Muscle of leg (tissue), 11 donors: ENCODE measurements around the gene TMPRSS2. TPM values are rescaled to one million over a fixed set of nuclear protein-coding genes. Genes with fewer than 3 reads are reported as not detected.

Experiments
- DNase-seq: peaks from one replicate; pipeline ENCODE4 v3.0.0; 2013
- H3K27ac ChIP-seq: one replicate; pipeline ENCODE4 v1.5.1; 2013; ENCODE audit warnings: mild to moderate bottlenecking, low read length, control low read depth
- H3K27me3 ChIP-seq: one replicate; pipeline ENCODE4 v1.6.1; 2013; ENCODE audit warnings: low read length; ENCODE audit not compliant: control insufficient read depth, insufficient read depth
- H3K36me3 ChIP-seq: one replicate; pipeline ENCODE4 v1.6.1; 2013; ENCODE audit warnings: low read length; ENCODE audit not compliant: control insufficient read depth, insufficient read depth
- H3K4me1 ChIP-seq: one replicate; pipeline ENCODE4 v1.6.1; 2013; ENCODE audit warnings: low read length; ENCODE audit not compliant: control insufficient read depth, insufficient read depth
- H3K4me3 ChIP-seq: one replicate; pipeline ENCODE4 v1.5.1; 2013; ENCODE audit warnings: low read length, control low read depth
- H3K9me3 ChIP-seq: replicated peaks from 2 replicates; pipeline ENCODE4 v1.6.1; 2013; ENCODE audit warnings: low read depth, low read length; ENCODE audit not compliant: control insufficient read depth
- WGBS: methylation state at CpG from one replicate; pipeline ENCODE4 v1.1.5; 2013; ENCODE audit warnings: missing lambda C conversion rate; ENCODE audit not compliant: insufficient coverage; 5-methylcytosine and 5-hydroxymethylcytosine counted together
- polyA plus RNA-seq, 8 donors: library from polyadenylated mRNA; unstranded; fragments of 120-200 nt; gene quantifications; one replicate each; pipeline versions ENCODE4 v1.2.1 to v1.2.3, GENCODE V29; 2013; ENCODE audit warnings: inconsistent platforms in 1 of 8, low replicate concordance in 1 of 8; ENCODE audit not compliant: insufficient read length in 8 of 8, insufficient read depth in 1 of 8
- total RNA-seq: library from RNA; stranded (reverse); fragments of 120-200 nt; gene quantifications from one replicate; pipeline ENCODE4 v1.2.4, GENCODE V29; 2013

Gene TMPRSS2
- total and polyA plus RNA-seq, 9 donors, result 0.07 to 8.7 (median 0.56) TPM; not detected in 4

DNA sequence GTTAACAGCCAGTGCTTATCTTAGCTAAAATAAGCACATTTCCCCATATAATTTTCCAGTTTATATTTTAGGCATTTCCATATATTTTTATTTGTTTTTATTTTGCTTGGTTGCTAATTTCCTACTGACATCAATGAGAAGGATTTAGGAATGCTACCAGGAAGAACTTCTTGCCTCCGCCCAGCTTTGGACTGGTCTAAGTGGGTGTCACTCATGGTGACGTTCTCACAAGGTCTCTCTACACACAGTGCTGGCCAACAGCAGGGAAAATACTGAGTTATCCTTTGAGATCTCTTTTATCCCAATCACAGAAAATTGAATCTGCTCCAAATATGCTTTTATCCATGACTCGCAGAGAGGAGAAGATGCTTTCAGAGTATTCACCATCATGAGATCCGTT lies 68.7 kb downstream of the TMPRSS2 start:
- Histone ChIP-seq H3K9me3 (no peaks in the 10 kb centered on the region), H3K27ac (no peak overlapping the region), H3K4me3 (no peak overlapping the region), H3K4me1 (no peaks in the 10 kb centered on the region), H3K27me3 (no peaks in the 10 kb centered on the region), H3K36me3 (peaks cover 78% of the 10 kb centered on the region)
- no peak for DNase-seq
- WGBS, result no CpG with 5 or more reads among the region's 4 CpGs

DNA sequence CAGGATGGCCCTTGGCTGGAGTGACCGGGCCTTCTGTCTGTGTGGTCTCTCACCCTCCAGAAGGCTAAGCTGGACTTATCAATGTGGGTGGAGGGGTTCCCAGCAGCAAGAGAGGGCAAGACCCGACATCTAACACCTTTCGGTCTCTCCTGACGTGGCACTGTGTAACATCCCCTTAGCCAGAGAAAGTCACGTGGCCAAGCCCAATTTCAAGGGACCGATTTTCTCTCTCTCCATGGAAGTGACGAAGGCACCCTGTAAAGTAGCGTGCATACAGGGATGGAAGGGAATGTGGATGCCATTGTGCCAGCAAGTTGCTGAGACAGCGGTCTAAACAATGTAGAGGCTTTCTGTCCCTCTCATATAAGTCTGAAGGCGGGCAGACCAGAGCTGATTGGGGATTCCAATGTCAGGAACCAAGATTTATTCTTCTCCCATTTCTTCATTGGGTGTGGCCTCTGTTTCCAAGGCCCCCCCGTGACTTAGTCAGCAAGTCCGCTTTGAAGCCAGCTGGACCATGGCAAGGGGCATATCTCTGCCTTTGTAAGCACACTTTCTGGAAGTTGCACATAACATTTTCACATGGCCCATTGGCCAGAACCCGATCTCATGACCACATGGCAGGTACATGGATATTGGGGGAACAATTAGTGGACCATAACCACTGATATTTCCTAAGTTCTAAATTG lies 69.4 kb downstream of the TMPRSS2 start:
- WGBS, result 92% methylated on average over 8 of the region's 13 CpGs
- no peaks in the 10 kb centered on the region for H3K4me1 ChIP-seq
- no peak overlapping the region for H3K27ac ChIP-seq
- H3K4me3 ChIP-seq, result no peak overlapping the region
- H3K27me3 ChIP-seq, result no peaks in the 10 kb centered on the region
- no peak for DNase-seq
- H3K36me3 ChIP-seq, result peaks cover 79% of the 10 kb centered on the region
- no peaks in the 10 kb centered on the region for H3K9me3 ChIP-seq

DNA sequence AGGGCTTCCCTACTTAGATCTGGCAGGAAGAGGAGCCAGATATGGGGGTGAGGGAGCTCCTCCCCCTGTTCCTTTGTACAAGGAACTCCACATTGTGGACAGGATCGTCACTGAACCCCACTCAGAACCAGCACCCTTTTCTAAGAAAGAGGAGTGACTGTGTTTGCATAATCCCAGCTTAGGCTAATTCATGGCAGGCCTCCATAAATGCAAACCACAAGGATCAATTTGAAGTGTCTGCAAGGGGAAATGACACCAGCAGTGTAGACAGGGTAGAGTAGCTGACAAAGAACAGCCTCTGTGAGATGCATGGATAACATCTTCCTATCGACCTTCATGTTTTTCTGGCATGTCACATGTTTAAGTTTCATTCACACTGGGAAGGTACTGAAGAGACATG lies 70.2 kb downstream of the TMPRSS2 start:
- Histone ChIP-seq H3K9me3 (no peaks in the 10 kb centered on the region), H3K27me3 (no peaks in the 10 kb centered on the region), H3K4me1 (no peaks in the 10 kb centered on the region), H3K4me3 (no peak overlapping the region), H3K27ac (no peak overlapping the region), H3K36me3 (peaks cover 80% of the 10 kb centered on the region)
- no peak for DNase-seq
- WGBS, result no CpG with 5 or more reads among the region's 2 CpGs

DNA sequence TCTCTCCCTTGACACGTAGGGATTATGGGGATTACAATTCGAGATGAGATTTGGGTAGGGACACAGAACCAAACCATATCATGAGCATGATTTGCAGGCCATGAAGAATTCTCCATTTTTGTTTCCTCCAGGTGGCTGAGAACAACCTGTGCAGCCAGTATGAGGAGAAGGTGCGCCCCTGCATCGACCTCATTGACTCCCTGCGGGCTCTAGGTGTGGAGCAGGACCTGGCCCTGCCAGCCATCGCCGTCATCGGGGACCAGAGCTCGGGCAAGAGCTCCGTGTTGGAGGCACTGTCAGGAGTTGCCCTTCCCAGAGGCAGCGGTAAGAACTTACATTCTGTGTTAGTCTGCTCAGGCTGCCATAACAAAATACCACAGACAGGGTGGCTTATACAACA lies 72.3 kb downstream of the TMPRSS2 start:
- no peaks in the 10 kb centered on the region for H3K4me1 ChIP-seq
- H3K36me3 ChIP-seq, result peaks cover 76% of the 10 kb centered on the region
- DNase-seq, result no peak
- H3K9me3 ChIP-seq, result no peaks in the 10 kb centered on the region
- no peak overlapping the region for H3K27ac ChIP-seq
- WGBS, result 98% methylated on average over 9 of the region's 11 CpGs
- no peaks in the 10 kb centered on the region for H3K27me3 ChIP-seq
- no peak overlapping the region for H3K4me3 ChIP-seq

DNA sequence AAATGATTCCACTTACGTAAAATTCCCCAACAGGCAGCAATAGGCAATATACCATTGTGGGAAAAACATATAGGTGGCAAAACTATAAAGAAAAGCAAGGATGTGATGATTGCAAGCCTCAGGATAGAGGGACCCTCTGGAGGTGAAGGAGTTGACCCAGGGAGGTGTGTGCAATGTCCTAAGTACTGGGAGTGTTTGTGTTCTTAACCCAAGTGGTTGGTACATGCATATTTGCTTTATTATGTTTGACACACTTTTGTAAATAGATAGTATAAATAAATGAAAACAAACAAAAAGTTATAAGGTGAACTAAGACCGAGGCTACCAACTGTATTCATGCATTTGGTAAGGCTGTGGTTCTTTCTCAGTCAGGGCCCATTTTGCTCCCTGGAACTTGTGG lies 74.4 kb downstream of the TMPRSS2 start:
- no peak overlapping the region for H3K4me3 ChIP-seq
- DNase-seq, result no peak
- WGBS, result no CpG with 5 or more reads among the region's 2 CpGs
- peaks cover 73% of the 10 kb centered on the region for H3K36me3 ChIP-seq
- no peaks in the 10 kb centered on the region for H3K9me3 ChIP-seq
- peaks cover 7% of the 10 kb centered on the region for H3K4me1 ChIP-seq
- peaks cover 3% of the 10 kb centered on the region for H3K27me3 ChIP-seq
- H3K27ac ChIP-seq, result no peak overlapping the region

DNA sequence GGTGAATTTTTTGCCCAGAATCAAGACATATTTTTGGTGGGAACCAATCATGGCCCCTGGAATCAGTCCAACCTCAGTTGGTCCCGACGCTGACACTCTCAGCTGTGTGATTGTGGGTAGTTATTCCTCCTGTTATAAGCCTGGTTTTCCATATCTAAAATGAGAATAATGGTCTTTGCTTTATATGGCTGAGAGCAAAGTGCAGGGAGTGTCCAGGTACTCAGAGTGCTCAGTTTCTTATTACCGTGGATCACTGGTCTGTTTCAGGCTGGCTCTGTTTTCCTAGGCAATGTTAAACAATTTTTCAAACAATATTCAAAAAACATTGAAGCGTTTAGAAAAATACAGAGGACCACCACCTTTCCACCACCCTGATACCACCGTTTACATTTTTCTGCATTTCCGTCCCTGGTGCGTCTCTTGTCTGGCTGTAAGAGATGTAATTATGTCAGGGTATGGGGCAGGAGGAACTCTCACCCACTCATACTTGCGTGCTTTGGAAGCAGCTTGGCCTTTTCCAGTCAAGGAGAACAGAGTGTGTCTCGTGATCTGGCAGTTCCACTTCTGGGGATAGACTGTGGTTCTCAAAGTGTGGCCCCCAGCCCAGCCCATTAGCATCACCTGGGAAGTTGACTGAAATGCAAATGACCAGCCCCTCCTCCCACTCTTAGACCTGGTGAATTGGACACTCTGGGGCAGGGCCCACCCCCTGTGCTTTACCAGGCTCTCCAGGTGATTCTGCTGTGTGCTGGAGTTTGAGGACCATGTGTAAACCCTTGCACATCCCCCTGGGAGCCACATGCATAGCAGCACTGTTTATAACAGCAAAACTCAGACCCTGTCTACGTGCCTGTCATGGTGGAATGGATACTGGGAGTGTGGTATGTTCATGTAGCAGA lies 75.1 kb downstream of the TMPRSS2 start:
- Histone ChIP-seq H3K36me3 (peaks cover 73% of the 10 kb centered on the region), H3K27me3 (peaks cover 3% of the 10 kb centered on the region), H3K27ac (no peak overlapping the region), H3K9me3 (no peaks in the 10 kb centered on the region), H3K4me1 (peaks cover 13% of the 10 kb centered on the region), H3K4me3 (no peak overlapping the region)
- DNase-seq, result no peak
- 100% methylated on average over 1 of the region's 10 CpGs for WGBS

DNA sequence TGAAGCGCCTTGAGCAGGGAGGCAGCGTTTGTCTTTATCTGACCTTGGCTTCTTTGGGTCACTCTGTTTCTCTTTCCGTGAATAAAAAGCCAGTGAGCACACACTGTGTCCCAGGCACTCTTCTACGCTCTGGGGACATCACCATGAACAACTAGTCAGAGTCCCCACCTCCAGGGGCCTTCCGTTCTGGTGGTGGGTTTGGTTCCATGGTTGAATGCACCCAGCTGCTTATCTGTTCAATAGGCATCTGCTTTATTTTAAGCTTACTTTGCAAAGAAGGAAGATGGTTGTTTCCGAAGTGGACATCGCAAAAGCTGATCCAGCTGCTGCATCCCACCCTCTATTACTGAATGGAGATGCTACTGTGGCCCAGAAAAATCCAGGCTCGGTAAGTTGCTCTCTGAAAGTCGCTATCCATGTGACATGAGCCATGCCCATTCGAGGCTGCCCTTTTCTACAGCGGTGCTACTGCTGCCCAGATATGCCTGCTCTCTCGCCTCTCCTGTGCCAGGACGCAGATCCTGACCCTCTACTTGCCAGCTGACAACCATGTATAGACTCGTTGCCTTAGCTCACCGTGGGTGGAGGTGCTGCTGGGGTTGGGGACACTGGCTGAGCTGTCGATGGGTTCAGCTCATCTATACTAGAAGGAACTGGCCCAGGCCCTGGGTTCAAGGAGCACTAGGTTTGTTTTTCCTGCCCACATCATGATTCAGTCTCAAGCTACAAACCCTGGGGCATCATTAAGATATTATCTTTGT lies 76.0 kb downstream of the TMPRSS2 start:
- Histone ChIP-seq H3K27ac (no peak overlapping the region), H3K27me3 (peaks cover 7% of the 10 kb centered on the region), H3K9me3 (no peaks in the 10 kb centered on the region), H3K4me3 (no peak overlapping the region), H3K4me1 (peaks cover 21% of the 10 kb centered on the region), H3K36me3 (peaks cover 70% of the 10 kb centered on the region)
- DNase-seq, result no peak
- WGBS, result 77% methylated on average over 10 of the region's 16 CpGs

DNA sequence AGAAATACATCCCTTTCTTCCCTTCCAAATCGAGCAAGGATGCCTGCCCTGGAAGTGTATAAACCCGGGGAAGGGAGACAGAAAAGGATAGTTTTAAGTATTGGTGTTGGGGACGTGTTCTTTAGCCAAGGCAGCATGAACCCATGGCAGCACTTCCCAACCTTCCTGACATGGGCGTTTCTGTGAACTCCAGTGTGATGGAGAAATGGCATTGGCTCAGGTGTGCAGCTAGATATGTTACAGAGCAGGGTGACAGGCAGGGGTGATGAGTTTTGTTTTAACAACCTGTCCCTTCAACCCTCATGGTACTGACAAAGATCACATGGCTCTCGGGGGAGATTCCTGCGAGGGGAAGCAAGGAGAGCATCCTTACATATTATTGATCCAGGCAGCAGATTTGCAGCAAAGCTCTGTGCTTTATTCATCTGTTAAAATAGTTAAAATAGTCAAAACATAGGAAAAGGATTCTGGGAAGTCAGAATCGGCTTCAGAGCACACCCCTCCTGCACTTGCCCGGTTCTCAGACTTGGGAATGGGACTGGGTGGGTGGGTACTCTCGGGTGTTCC lies 78.0 kb downstream of the TMPRSS2 start:
- Histone ChIP-seq H3K27me3 (peaks cover 18% of the 10 kb centered on the region), H3K36me3 (peaks cover 52% of the 10 kb centered on the region), H3K4me1 (peaks cover 29% of the 10 kb centered on the region), H3K9me3 (no peaks in the 10 kb centered on the region), H3K4me3 (no peak overlapping the region), H3K27ac (no peak overlapping the region)
- DNase-seq, result no peak
- WGBS, result 75% methylated on average over 1 of the region's 9 CpGs

DNA sequence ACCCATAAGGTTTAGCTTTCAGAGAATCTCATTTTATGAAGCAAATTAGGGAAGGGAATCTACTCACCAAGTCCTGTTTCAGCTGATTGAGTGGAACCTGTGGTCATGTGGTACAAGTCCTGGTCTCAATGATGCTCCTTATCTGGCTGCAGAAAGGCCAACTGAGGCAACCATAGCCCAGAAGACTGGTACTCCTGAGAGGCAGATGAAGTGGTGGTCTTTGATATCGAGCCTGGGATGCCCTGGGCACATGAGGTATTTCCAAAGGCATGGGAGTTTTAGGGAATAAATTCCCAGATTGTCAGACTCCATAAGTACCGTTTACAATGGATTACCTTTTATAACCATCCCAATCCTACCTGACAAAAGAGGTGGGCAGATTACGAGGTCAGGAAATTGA lies 78.7 kb downstream of the TMPRSS2 start:
- peaks cover 52% of the 10 kb centered on the region for H3K36me3 ChIP-seq
- H3K27me3 ChIP-seq, result peaks cover 18% of the 10 kb centered on the region
- no CpG with 5 or more reads among the region's 3 CpGs for WGBS
- peaks cover 29% of the 10 kb centered on the region for H3K4me1 ChIP-seq
- no peaks in the 10 kb centered on the region for H3K9me3 ChIP-seq
- no peak overlapping the region for H3K27ac ChIP-seq
- no peak for DNase-seq
- H3K4me3 ChIP-seq, result no peak overlapping the region

DNA sequence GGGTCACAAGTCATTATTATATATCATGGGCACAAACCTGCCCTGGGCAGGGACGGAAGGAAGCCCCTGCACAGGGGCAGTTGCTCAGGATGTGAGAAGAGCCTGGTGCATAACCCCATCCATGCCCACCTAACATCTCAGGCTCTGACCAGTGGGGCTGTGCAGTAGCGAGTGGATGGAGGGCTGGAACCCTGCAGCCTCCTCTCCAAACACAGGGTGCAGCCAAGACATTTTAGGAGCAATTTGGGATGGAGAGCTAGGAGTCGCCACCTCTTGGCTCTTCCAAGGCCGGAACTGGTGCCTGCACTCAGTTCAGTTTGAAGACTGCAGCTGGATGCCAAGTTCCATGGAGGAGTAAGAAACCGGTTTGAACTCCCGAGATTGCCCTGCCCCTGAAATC lies 79.1 kb downstream of the TMPRSS2 start:
- Histone ChIP-seq H3K36me3 (peaks cover 49% of the 10 kb centered on the region), H3K27ac (no peak overlapping the region), H3K4me3 (no peak overlapping the region), H3K9me3 (no peaks in the 10 kb centered on the region), H3K4me1 (peaks cover 29% of the 10 kb centered on the region), H3K27me3 (peaks cover 18% of the 10 kb centered on the region)
- 78% methylated on average over 4 of the region's 6 CpGs for WGBS
- no peak for DNase-seq
